ENCODE data around the gene HEBP2.
"Not testable (repeated sequence)": the region's sequence is repeated elsewhere in the genome, so short reads cannot be mapped to it uniquely, and the experiment has no call there.

Gene HEBP2, protein sequence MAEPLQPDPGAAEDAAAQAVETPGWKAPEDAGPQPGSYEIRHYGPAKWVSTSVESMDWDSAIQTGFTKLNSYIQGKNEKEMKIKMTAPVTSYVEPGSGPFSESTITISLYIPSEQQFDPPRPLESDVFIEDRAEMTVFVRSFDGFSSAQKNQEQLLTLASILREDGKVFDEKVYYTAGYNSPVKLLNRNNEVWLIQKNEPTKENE

DNA sequence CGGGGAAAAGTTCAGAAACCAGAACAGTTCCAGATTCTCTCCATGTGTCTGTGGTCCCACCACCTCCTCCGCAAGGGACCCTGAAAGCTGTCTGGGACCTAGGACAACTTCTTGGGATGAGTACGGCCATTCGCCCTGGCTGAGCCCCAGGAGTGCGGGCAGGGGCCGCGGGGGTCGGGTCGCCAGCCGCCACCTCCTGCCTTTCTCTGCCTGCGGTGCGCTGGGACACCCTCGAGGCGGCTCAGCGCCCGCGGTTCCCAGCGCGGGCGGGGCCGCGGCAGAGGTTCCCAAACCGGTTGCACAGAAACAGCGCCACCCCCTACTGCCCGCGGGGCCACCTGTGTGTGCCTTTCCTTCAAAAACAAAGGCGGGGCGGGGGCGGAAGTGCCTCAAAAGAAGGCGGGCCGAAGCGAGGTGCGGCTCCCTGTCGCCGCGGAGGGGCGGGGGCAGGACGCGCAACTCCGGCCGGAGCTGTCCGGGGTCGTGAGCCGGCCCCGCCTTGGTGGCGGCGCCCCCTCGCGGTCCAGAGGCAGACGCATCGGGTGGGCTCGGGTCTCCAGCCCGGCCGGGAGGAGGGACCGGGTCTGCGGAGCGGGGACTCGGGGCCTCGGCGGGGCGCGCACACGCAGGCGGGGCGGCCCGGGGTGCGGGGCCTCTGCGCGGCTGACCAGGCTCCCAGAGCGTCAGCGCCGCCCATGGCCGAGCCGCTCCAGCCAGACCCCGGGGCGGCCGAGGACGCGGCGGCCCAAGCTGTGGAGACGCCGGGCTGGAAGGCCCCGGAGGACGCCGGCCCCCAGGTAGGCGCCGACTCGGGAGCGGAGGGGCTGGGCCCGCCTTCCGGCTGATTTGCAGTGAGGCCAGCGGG lies at the start of gene HEBP2:
HEBP2 (plus strand) TSS at position 423 of the 865 bp plus-strand sequence; CDS start at position 696, 273 bp downstream.
- DNase-seq (ENCODE audit: low read depth) = peak; percentile 73
- H3K4me3 ChIP-seq (ENCODE audit: low read length) = peak within 1 kb of the TSS; percentile 79
- TF ChIP-seq, protein P1, sequence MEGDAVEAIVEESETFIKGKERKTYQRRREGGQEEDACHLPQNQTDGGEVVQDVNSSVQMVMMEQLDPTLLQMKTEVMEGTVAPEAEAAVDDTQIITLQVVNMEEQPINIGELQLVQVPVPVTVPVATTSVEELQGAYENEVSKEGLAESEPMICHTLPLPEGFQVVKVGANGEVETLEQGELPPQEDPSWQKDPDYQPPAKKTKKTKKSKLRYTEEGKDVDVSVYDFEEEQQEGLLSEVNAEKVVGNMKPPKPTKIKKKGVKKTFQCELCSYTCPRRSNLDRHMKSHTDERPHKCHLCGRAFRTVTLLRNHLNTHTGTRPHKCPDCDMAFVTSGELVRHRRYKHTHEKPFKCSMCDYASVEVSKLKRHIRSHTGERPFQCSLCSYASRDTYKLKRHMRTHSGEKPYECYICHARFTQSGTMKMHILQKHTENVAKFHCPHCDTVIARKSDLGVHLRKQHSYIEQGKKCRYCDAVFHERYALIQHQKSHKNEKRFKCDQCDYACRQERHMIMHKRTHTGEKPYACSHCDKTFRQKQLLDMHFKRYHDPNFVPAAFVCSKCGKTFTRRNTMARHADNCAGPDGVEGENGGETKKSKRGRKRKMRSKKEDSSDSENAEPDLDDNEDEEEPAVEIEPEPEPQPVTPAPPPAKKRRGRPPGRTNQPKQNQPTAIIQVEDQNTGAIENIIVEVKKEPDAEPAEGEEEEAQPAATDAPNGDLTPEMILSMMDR (conservative IDR thresholded peaks at IDR 0.05; ENCODE audit: low read length) = peak; percentile 20

DNA sequence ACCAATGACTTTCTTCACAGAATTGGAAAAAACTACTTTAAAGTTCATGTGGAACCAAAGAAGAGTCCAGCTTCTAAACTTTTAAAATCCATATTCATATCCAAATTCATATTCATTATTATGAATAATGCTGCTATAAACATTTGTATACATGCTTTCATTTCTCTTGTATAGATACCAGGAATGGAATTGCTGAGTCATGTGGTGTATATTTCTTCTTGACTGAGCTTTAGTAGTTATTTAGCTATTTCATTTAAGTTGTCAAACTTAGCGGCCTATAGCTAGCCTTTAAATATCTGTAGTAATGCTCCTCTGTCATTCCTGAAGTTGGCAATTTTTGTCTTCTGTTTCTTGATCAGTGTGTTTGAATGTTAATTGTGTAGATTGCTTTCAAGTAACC lies 46.1 kb upstream of the HEBP2 start:
- TF ChIP-seq, protein P1 (conservative IDR thresholded peaks at IDR 0.05; ENCODE audit: low read length) = no peak
- no peak overlapping the region for H3K4me3 ChIP-seq (ENCODE audit: low read length)
- no peak for DNase-seq (ENCODE audit: low read depth)

DNA sequence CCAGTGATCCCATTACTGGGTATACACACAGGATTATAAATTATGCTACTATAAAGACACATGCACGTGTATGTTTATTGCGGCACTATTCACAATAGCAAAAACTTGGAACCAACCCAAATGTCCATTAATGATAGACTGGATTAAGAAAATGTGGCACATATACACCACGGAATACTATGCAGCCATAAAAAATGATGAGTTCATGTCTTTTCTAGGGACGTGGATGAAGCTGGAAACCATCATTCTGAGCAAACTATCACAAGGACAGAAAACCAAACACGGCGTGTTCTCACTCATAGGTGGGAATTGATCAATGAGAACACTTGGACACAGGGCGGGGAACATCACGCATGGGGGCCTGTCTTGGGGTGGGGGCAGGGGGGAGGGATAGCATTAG lies 35.3 kb upstream of the HEBP2 start:
- DNase-seq (ENCODE audit: low read depth); H3K4me3 ChIP-seq (ENCODE audit: low read length): not testable (repeated sequence)

DNA sequence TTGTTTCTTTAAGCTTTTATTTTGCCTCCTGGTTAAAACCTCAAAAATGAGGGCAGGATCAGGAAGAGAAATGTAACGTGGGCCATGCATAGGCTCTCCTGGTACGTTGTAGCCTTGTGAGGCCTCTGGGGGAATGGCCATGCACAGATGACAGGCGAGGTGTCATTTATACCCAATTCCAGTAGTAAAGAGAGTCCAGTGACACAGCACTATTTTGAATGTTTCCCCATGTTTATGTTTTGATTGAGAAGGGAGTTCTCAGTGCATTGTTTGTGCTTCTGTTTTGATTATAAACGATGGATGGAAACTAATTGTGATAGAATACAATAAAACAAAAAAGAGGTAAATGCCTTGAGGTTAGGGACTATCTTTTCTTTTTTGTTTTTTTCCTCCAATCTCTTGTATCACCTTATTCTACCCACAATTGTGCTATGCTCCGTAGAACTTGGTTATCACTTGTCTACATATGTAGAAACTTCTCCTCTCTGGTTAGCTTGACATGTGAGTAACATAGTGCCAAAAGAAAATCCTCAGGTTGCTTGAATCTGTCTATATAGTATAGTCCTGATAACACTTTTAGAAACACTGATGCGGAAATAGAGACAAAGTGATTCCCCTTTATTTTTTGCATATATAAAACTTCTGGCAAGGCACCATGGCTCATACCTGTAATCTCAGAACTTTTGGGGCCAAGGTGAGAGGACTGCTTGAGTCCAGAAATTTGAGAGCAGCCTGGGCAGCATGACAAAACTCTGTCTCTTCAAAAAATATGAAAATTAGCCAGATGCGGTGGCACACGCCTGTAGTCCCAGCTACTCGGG lies 33.2 kb upstream of the HEBP2 start:
- DNase-seq (ENCODE audit: low read depth) = no peak
- TF ChIP-seq, protein P1 (conservative IDR thresholded peaks at IDR 0.05; ENCODE audit: low read length) = no peak
- no peak overlapping the region for H3K4me3 ChIP-seq (ENCODE audit: low read length)

DNA sequence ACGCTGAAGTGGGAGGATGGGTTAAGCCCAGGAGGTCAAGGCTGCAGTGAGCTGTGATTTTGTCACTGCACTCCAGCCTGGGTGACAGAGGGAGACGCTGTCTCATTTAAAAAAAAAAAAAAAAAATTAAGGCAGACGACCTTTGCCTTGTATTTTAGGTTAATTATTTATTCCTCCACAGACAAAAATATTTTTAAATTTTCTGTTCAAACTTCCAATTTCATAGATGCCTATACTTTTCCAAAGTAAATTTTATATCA lies 32.6 kb upstream of the HEBP2 start:
- TF ChIP-seq, protein P1 (conservative IDR thresholded peaks at IDR 0.05; ENCODE audit: low read length) = no peak
- DNase-seq (ENCODE audit: low read depth) = no peak
- no peak overlapping the region for H3K4me3 ChIP-seq (ENCODE audit: low read length)

DNA sequence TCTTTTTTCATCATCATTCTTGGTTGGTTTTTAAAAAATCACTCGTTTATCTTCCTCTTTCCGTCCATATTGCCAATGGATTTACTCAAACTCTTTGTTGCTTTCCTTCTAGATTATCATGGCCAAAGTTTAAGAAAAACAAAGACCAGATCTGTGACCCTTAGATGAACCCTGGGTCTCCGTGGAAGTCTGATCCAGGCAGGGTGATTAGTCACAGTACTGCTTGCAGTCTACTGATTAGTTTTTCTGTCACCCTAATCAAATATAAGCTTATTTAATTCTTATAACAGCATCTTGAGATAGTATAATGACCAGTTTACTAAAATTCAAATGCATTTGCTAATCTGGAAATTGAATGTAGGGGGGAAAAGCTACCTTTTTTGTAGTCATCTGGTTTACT lies 32.3 kb upstream of the HEBP2 start:
- H3K4me3 ChIP-seq (ENCODE audit: low read length) = no peak overlapping the region
- no peak for DNase-seq (ENCODE audit: low read depth)
- TF ChIP-seq, protein P1 (conservative IDR thresholded peaks at IDR 0.05; ENCODE audit: low read length) = no peak

DNA sequence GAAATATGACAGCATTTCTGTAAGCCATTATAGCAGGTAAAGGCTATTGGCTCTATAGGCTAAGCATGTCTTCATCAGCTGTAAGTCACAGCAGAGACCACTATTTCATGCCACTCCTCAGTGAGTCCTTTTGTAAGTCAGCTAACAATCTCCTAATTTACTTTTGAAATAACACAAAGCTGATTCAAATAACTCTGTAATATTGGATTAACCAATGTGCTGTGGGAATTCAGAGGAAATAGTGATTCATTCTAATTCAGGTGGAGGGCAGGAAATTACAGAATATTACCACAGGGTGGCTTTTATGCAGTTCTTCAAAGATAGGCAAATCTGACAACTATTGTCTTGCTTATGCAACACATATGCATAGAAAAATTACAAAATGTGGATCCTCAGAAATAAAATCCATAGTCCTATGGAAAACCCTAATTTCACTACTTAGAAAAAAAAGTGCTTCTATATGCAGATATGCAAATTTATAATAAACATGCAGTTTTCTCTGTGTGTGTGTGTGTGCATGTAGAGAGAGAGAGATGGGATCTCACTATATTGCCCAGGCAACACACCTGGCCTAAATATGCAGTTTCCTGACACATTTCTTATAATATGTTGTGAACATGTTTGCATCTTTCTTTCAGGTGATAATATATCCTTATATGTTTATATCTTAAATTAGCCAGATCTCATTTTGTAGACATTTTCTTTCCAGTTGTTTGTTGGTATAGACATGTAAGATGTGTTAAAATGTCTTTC lies 31.1 kb upstream of the HEBP2 start:
- no peak overlapping the region for H3K4me3 ChIP-seq (ENCODE audit: low read length)
- DNase-seq (ENCODE audit: low read depth) = no peak
- TF ChIP-seq, protein P1 (conservative IDR thresholded peaks at IDR 0.05; ENCODE audit: low read length) = no peak

Data from AG10803 (cell line).